GM12878 (cell line): ENCODE data around the gene OCIAD2. TPM values are rescaled to one million over a fixed set of nuclear protein-coding genes. Genes with fewer than 3 reads are reported as not detected.
"Not testable (repeated sequence)": the region's sequence is repeated elsewhere in the genome, so short reads cannot be mapped to it uniquely, and the experiment has no call there.

Experiments used
- ATAC-seq: fragments of 200-7000 bp; cut with Tn5 transposase; 3 replicates; pipeline ENCODE4 v1.9.1; 2020; ENCODE audit warnings: mild to moderate bottlenecking, moderate library complexity
- BruUV-seq: library from RNA; stranded (reverse); fragments of 400-500 nt; replicated peaks from 2 replicates; lab custom pipeline; 2021; lab: Mats Ljungman, UMichigan
- CTCF ChIA-PET: fragments of 300-600 bp; sonication (Branson Sonifier 250); formaldehyde crosslinking; extraction: SDS; loops from one replicate; lab custom pipeline; 2021; ENCODE audit warnings: inconsistent platforms; lab: Yijun Ruan, JAX
- POLR2A ChIA-PET: fragments of 350-600 bp; formaldehyde crosslinking; extraction: SDS; loops from one replicate; lab custom pipeline; 2021; ENCODE audit warnings: inconsistent platforms; lab: Charles Lee
- RAD21 ChIA-PET: fragments of 300-600 bp; sonication (Branson Sonifier 250); formaldehyde crosslinking; loops from one replicate; lab custom pipeline; 2023; ENCODE audit warnings: antibody characterized with exemption; ENCODE audit not compliant: unreplicated experiment; lab: Charles Lee
- SMC1A ChIA-PET: fragments of 300-600 bp; sonication (Branson Sonifier 250); formaldehyde crosslinking; loops from one replicate; lab custom pipeline; 2023; ENCODE audit not compliant: unreplicated experiment, uncharacterized antibody; lab: Charles Lee
- DNase-seq: peaks from one replicate; pipeline ENCODE4 v3.0.0-alpha.2; 2011; ENCODE audit warnings: low read depth, low spot score
- FAIRE-seq: peaks from 3 replicates; lab custom pipeline; 2011; peaks lifted over from hg19 to GRCh38; lab: Jason Lieb, UNC
- H2AFZ ChIP-seq: 2 replicates; pipeline ENCODE4 v1.6.0; 2011; ENCODE audit warnings: low read depth, low read length, control low read depth; ENCODE audit not compliant: control insufficient read depth
- H3K27ac ChIP-seq: 2 replicates; pipeline ENCODE4 v1.5.1; 2011; ENCODE audit warnings: control low read depth; ENCODE audit not compliant: control insufficient read depth, insufficient read depth
- H3K27me3 ChIP-seq, 2 experiments: replicated peaks in 1 of 2; 2 replicates each; pipeline versions ENCODE4 v1.6.0 to v1.6.1; 2011; ENCODE audit warnings: low read length in 1 of 2; ENCODE audit not compliant: control insufficient read depth in 2 of 2, insufficient read depth in 2 of 2
- H3K36me3 ChIP-seq, 2 experiments: 2 replicates each; pipeline ENCODE4 v1.5.1; 2011; ENCODE audit warnings: low read length in 1 of 2; ENCODE audit not compliant: control insufficient read depth in 2 of 2, insufficient read depth in 2 of 2
- H3K4me1 ChIP-seq: 2 replicates; pipeline ENCODE4 v1.6.1; 2011; ENCODE audit warnings: mild to moderate bottlenecking, low read length, moderate library complexity, mixed read lengths; ENCODE audit not compliant: control insufficient read depth, insufficient read depth
- H3K4me2 ChIP-seq: 2 replicates; pipeline ENCODE4 v1.6.0; 2011; ENCODE audit warnings: control low read depth; ENCODE audit not compliant: control insufficient read depth, insufficient read depth
- H3K4me3 ChIP-seq: fragments of 200-600 bp; sonication (generic); 2 replicates; pipeline ENCODE4 v1.5.1; 2016
- H3K79me2 ChIP-seq: 2 replicates; pipeline ENCODE4 v1.6.0; 2011; ENCODE audit warnings: low read length; ENCODE audit not compliant: control insufficient read depth, insufficient read depth
- H3K9ac ChIP-seq: 2 replicates; pipeline ENCODE4 v1.8.0; 2011; ENCODE audit warnings: low read length, control low read depth, mixed read lengths; ENCODE audit not compliant: control insufficient read depth, insufficient read depth
- H3K9me3 ChIP-seq: replicated peaks from 3 replicates; pipeline ENCODE4 v1.5.1; 2011; ENCODE audit warnings: mild to moderate bottlenecking, low read length; ENCODE audit not compliant: control insufficient read depth, insufficient read depth
- H4K20me1 ChIP-seq: 2 replicates; pipeline ENCODE4 v1.6.0; 2011; ENCODE audit not compliant: control insufficient read depth, insufficient read depth
- CTCF ChIP-seq, 3 experiments: IDR thresholded peaks in 2 of 3; conservative IDR thresholded peaks in 1 of 3; 2 replicates each; pipeline ENCODE4 v1.5.1; 2011; ENCODE audit warnings: low read depth in 3 of 3, low read length in 3 of 3, mild to moderate bottlenecking in 3 of 3, control low read depth in 2 of 3, moderate library complexity in 2 of 3, inconsistent platforms in 1 of 3, mixed read lengths in 1 of 3; ENCODE audit not compliant: control insufficient read depth in 2 of 3, insufficient read depth in 1 of 3; ENCODE audit errors: extremely low read depth in 1 of 3
- RAD21 ChIP-seq: IDR thresholded peaks from 2 replicates; pipeline ENCODE4 v1.6.1; 2011; ENCODE audit warnings: mild to moderate bottlenecking, low read depth, low read length, moderate library complexity; ENCODE audit not compliant: insufficient read depth
- YY1 ChIP-seq: IDR thresholded peaks from 2 replicates; pipeline ENCODE4 v1.6.1; 2011; ENCODE audit warnings: low read depth, mild to moderate bottlenecking, low read length
- WGBS: methylation state at CpG from one replicate; pipeline ENCODE4 v1.1.6; 2016; ENCODE audit warnings: low lambda C conversion rate; ENCODE audit not compliant: insufficient replicate concordance, insufficient coverage; ENCODE audit errors: missing lambda C conversion rate; 5-methylcytosine and 5-hydroxymethylcytosine counted together
- in situ Hi-C: fragments of 300-500 bp; cut with MboI; formaldehyde crosslinking; loops from 9 replicates; pipeline ENCODE4 v1.14.3; 2018; ENCODE audit warnings: mixed read lengths
- intact Hi-C: fragments of 100-400 bp; cut with micrococcal nuclease; formaldehyde crosslinking; loops from one replicate; pipeline ENCODE4 v1.14.2; 2022; ENCODE audit not compliant: unreplicated experiment
- polyA plus RNA-seq, 11 experiments: library from polyadenylated mRNA; depleted of rRNA in 4 of 11; unstranded in 6 of 11; stranded (reverse) in 5 of 11; fragments of >200 nt; fragmentation: Nextera tagmentation in 4 of 11; fragmentation: Illumina TruSeq in 1 of 11; extraction: Ambion mirVana in 4 of 11; extraction: Trizol in 1 of 11; gene quantifications; 1 replicate in 1 of 11; 2 replicates in 10 of 11; pipeline versions ENCODE4 v1.2.1 to v1.2.3, GENCODE V29; 2011 to 2016; ENCODE audit warnings: inconsistent platforms in 2 of 11, missing spikeins in 2 of 11, low read depth in 1 of 11
- total RNA-seq, 4 experiments: library from RNA; depleted of rRNA in 3 of 4; stranded (reverse); fragments of >200 nt in 3 of 4; fragmentation: Illumina TruSeq in 1 of 4; extraction: Trizol in 1 of 4; gene quantifications; 2 replicates each; pipeline versions ENCODE4 v1.2.1 to v1.2.3, GENCODE V29; 2013 to 2021

OCIAD2 gene
- total and polyA plus RNA-seq, 10 of the 15 experiments (the other 5 are each of a cell fraction or from before 2014, with no cell fraction given), result 42.4 to 140 (median 70.0) TPM

- RAD21 ChIA-PET, result no interaction called here
These were observed 28.6 kb downstream of the OCIAD2 start for GRCh38 chr4:48877827-48878535.

DNA sequence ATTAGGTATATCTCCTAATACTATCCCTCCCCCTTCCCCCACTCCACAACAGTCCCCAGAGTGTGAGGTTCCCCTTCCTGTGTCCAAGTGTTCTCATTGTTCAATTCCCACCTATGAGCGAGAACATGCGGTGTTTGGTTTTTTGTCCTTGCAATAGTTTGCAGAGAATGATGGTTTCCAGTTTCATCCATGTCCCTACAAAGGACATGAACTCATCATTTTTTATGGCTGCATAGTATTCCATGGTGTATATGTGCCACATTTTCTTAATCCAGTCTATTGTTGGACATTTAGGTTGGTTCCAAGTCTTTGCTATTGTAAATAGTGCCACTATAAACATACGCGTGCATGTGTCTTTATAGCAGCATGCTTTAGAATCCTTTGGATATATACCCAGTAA, 41.9 kb downstream of the OCIAD2 start:
- 98% methylated on average over 4 of the region's 4 CpGs for WGBS
- in situ Hi-C loops, H3K36me3 ChIP-seq, H3K79me2 ChIP-seq, H3K9me3 ChIP-seq, POLR2A ChIA-PET, ATAC-seq, H2AFZ ChIP-seq, H3K9ac ChIP-seq, H3K27me3 ChIP-seq, H3K4me2 ChIP-seq, H3K4me1 ChIP-seq, H3K27ac ChIP-seq, DNase-seq, H3K4me3 ChIP-seq, H4K20me1 ChIP-seq, BruUV-seq, intact Hi-C loops, RAD21 ChIA-PET, FAIRE-seq: not testable (repeated sequence)
- CTCF ChIA-PET, result interaction anchor here (1.4 kb wide), 1 partner anchor 17 kb away, joined by 3 read pairs; no protein-coding TSS in a partner anchor
- SMC1A ChIA-PET, result interaction anchor here (1.3 kb wide), 1 partner anchor 12 kb away, joined by 4 read pairs; no protein-coding TSS in a partner anchor

More at GRCh38 chr4:48877827-48878535, 28.6 kb downstream of the OCIAD2 start:
- no peaks in the 10 kb centered on the region for H3K4me1 ChIP-seq
- ChIA-PET CTCF (no interaction called here), POLR2A (no interaction called here), SMC1A (interaction anchor here (1.0 kb wide), 1 partner anchor 299 kb away, joined by 4 read pairs; no protein-coding TSS in a partner anchor)
- H3K36me3 ChIP-seq, result no peaks in the 10 kb centered on the region
- H3K4me3 ChIP-seq, result no peak overlapping the region
- no peak overlapping the region for H3K9ac ChIP-seq
- intact Hi-C loops (loop anchor here (2.0 to 5.0 kb wide), 2 partner anchors 57 to 84 kb away; no protein-coding TSS in a partner anchor), in situ Hi-C loops (no loop called here)
- no peaks in the 10 kb centered on the region for H4K20me1 ChIP-seq
- H3K27me3 ChIP-seq, result no peaks in the 10 kb centered on the region
- 31% methylated on average over 1 of the region's 1 CpG for WGBS
- no peaks in the 10 kb centered on the region for H3K9me3 ChIP-seq
- H3K79me2 ChIP-seq, result no peaks in the 10 kb centered on the region
- H3K4me2 ChIP-seq, result no peak overlapping the region
- no peak overlapping the region for H2AFZ ChIP-seq
- BruUV-seq, result no TSS peak
- peak; percentile 51; the same call in 2 of the 3 replicates for ATAC-seq
- no peak overlapping the region for H3K27ac ChIP-seq
- TF ChIP-seq CTCF (IDR thresholded peaks at IDR 0.05 in 2 of 3, conservative IDR thresholded peaks at IDR 0.05 in 1 of 3; ENCODE audit: control insufficient read depth in 2 of 3, extremely low read depth in 1 of 3, insufficient read depth in 1 of 3, low read depth in 3 of 3, low read length in 3 of 3) (0 out of 6 replicates have a peak, but pooled peaks of 1 of the 3 experiments have one; percentile 11), RAD21 (peak; percentile 35), YY1 (no peak)
- no peak for DNase-seq
- no peak for FAIRE-seq
